Right kidney (tissue), 1 donor: ENCODE measurements around the gene IGLL5.

Experiments used
- DNase-seq: peaks from one replicate; pipeline ENCODE4 v3.0.0-alpha.2; 2016

Gene IGLL5

DNA sequence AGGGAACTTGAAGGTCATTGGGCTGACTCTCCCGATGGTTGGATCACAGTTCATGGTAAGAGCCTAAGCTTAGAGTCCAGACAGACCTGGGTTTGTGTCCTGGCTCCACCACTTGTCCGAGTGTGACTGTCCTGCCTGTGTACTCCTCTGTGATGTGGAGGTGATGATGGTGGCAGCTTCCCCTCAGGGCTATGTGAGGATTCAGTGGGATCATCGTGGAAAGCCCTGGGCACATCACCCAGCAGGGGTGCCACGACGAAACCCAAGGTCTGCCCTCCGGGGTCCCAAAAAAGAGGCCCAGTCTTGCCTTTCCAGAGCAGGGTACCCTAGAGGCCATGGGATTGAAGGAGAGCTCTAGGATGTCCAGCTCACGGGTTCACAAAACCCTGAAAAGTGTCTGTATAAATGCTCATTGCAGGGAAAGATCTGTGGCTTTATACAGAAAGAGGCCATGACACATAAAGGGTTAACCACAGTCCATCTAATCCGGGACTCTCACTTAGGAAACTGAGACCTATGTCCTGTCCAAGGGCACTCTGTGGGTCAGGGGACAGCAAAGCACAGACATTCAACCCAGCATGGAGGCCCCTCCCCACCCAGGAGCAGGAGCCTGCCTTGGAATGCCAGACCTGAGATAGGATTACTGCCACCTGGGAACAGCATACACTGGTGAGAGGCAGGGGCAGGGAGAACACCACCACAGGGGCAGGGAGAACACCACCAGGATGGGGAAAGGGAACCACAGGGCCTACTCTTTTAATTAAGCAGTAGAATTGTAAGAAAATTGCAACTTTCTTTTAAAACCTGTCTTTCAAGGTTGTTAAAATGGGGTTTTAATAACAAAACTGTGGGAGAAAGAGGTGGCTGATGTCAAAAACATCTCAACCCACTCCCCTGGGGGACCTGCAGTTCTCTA lies 51.3 kb downstream of the IGLL5 start:
- DNase-seq: no peak

DNA sequence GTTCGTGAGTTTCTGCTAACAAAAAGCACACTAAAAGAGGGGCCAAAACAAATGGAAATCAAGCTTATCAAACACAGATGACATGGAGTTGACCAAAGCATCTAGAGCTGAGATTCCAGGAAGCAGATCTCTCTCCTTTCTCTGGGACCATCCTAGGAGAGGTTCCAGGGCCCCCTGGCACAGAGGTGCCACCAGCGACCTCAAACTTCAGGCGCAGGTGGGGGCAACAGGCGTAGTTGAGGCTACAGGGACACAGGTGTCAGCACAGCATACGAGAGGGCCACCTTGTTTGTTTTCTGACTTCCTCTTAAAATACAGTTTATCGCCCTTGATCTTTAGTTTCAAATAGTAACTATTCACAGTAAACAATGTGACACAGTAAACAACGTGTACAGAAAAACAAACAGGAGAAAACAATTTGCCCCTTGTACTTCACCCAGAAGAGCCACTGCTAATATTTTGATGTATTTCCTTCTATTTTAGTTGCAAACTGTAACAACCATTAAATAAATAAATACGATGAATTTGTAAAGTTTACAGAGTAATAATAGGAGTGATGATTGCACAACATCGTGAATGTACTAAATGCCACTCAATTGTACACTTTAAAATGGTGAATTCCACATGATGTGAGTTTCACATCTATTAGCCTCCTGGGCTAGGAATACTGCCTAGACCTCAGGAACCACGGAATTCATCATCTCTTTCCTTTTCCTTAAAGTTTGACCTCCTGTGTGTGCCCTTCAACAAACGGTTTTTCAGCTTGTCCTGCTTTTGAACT lies 52.2 kb downstream of the IGLL5 start:
- no peak for DNase-seq

DNA sequence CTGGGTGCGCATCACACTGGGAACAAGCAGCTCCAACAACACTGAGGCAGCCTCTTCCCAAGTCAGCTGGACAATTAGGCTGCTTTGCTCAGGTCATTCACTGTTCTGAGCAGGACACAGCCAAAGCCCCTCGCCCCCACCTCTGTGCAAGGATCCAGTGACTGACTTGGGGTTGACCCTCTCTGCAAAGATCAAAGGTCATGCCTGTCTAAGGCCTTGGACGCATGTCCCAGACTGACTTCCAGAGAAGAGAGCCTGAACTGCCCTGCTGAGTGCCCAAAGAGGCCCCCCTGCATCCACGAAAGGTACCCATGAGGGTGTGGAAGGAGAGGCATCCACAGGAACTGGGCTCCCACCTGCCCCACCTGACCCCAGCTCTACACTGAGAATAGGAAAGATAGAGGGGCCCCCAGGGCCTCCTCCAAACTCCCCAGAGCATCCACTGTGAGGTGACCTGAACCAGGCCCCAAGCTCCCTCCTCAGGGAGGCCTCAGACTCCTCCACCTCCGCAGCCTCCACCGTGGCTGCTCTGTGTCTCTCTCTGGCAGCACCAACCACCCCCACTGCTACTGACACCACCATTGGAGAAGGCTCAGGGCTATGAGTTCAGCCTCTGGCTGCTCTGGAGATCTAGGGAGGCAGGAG lies 53.5 kb downstream of the IGLL5 start:
- no peak for DNase-seq

DNA sequence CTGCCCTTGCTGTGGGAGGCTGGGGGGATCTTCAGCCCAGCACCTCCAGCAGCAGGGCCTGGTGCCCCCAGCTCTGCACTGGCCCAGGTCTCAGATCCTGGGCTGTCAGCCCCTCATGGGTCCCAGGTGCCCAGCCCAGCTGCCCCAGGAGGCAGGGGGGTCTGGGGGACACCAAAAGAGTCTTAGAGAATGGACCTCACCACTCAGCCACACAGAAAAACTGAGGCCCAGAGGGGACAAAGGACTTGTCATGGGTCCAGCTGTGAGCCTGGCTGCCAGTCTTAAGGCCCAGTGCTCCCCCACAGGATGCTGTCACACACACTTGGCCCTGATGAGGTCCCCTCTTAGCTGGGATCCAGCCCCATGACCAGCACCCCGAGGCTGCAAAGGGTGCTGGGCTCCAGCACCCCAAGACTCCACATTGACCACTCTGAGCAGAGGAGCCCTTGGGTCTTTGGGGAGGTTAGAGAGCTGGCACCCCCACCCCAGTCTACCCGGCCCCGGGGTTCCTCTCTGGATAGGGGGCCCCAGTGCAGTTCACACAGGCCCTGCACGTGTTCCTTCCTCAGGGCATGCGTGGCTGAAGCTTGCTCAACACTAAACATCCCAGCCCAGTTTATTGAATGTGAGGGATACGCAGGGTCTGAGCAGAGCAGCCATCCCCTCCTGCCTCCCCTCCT lies 54.4 kb downstream of the IGLL5 start:
- DNase-seq: no peak

DNA sequence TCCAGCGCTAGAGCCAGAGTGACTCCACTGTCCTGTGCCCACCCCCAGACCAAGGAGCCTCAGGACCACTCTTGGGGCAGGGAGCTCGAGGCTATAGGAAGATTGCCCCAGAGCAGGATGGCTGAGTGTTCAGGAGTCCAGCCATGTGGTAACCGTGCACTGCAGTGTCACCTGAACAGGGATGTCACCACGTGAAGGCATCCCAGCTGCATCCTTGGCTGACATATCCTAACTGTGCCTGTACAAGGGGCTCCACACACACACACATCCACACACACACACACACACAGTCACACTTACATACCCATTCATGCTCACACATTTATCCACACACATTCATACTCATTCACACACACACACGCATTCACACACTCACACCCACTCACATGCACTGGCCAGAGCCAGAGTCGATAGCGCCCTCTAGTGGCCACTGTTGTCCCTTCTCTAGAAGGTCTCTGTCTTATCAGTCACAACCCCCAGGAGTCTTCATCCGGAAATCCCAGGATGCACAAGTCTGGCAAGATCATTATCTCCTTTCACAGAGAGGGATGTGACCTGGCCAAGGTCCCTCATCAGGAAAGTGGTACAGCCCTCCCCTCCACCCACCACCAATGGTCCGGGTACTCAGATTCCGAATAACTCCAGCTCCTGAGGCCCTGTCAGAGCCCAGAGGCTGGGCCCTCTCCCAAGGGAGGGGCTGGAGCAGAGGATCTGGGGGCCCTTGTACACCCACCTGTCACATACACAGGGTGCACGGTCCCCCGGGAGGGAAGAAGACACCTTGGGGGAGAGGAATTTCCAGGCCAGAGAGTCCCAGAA lies 55.1 kb downstream of the IGLL5 start:
- peak; percentile 30 for DNase-seq

DNA sequence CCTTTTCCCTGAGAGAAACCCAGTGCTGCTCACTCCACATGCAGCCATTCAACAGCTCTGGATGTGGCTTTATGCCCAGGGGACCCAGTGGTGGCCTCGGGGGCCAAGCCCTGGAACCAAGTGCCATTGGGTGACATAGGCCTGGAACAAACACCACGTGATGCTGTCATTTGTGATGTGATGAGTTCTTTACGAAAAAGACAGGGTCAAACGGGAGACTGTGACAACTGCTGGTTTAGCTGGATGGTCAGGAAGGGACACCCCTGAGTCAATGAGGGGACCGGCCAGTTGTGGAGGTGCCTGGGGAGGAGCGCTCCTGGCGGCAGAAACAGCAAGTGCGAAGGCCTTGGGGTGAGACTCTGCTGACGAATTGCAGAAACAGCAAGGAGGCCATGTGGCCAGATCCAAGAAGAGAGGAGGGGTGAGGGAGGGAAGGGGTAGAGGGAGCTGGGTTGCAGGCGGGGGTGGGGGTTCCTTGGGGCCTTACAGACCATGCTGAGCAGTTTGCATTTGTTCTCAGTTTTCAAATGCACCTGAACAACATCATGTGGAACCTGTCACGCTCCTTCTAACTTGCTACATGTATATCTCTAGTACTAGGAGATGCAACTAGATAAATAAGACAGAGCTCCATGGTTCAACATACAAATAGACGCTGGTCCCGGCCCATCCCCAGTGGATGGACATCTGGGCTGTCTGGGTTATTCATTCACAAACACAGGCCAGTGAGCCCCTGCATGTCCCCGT lies 56.1 kb downstream of the IGLL5 start:
- DNase-seq: no peak

DNA sequence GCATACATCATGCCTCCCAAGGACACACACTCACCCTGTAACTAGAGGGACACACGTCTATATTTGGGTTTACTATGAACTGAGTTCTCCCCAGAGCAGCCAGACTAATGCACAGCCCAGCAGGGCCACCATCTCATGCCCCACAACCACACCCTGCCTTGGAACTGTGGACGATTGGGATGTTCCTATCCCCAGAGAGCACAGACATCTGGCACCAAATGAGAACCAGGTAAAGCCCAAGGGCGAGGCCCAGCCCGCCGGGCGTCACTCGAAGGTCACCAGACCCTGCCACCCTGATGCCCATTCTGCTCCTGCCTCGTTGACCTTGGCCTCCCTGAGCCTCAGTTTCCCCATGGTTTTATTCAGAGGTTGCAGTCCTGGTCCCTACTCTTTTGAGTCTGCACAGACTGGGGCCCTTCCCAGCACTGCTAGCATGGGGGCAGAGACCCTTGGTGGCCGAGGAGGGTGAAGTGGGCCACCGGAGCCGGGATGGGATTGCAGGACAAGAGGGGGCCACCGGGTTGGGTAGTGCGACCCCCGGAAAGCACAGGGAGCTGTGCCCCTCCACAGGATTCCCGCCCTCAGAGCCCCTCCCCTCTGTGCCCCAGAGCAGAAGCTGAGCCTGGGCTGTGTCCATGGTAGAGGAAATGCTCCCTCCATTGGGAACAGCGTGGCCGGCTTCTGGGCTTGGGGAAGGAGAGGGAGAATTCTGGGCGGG lies 56.8 kb downstream of the IGLL5 start:
- no peak for DNase-seq

DNA sequence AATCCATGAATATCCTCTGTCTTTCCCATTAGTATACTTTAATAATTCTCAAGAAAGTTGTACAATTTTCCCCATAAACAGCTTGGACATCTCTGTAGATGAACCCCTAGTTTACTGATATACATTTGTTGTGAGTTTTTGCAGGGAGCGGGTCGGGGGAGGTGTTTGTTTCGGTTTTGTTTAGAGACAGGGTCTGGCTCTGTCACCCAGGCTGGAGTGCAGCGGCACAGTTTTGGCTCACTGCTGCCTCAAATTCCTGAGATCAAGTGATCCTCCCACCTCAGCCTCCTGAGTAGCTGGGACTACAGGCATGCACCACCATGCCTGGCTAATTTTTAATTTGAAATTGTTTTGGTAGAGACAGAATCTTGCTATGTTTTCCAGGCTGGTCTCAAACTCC lies 57.6 kb downstream of the IGLL5 start:
- no peak for DNase-seq
